Neural cell (in vitro differentiated cells): ENCODE measurements around the gene ADSS1. TPM values are rescaled to one million over a fixed set of nuclear protein-coding genes. Genes with fewer than 3 reads are reported as not detected.

Experiments
- H2AFZ ChIP-seq: fragments of 200-600, 300-800 bp; sonication (generic), shearing (Covaris generic); 2 replicates; pipeline ENCODE4 v1.6.0; 2014; ENCODE audit warnings: low read depth, mild to moderate bottlenecking, antibody characterized with exemption, low read length, moderate library complexity
- H3F3A ChIP-seq: fragments of 200-600 bp; shearing (Covaris generic); 2 replicates; pipeline ENCODE4 v1.6.1; 2016; ENCODE audit warnings: mild to moderate bottlenecking, moderate library complexity, mixed read lengths, antibody characterized with exemption, low read length; ENCODE audit not compliant: insufficient read depth, poor library complexity, severe bottlenecking
- H3K27ac ChIP-seq: fragments of 200-600, 300-800 bp; sonication (generic), shearing (Covaris generic); 2 replicates; pipeline ENCODE4 v1.5.1; 2014; ENCODE audit warnings: mild to moderate bottlenecking, low read length, moderate library complexity
- H3K27me3 ChIP-seq: fragments of 300-800, 200-600 bp; sonication (generic), shearing (Covaris generic); 2 replicates; pipeline ENCODE4 v1.6.0; 2014; ENCODE audit warnings: mild to moderate bottlenecking, low read depth, low read length, moderate library complexity; ENCODE audit not compliant: insufficient read depth
- H3K36me3 ChIP-seq: fragments of 300-800, 200-600 bp; sonication (generic), shearing (Covaris generic); 2 replicates; pipeline ENCODE4 v1.5.1; 2014; ENCODE audit warnings: mild to moderate bottlenecking, antibody characterized with exemption, low read length, moderate library complexity; ENCODE audit not compliant: insufficient read depth
- H3K4me2 ChIP-seq: fragments of 300-800, 200-600 bp; sonication (generic), shearing (Covaris generic); 2 replicates; pipeline ENCODE4 v1.6.0; 2014; ENCODE audit warnings: mild to moderate bottlenecking, low read length
- H3K4me3 ChIP-seq: fragments of 300-800, 200-600 bp; sonication (generic), shearing (Covaris generic); 2 replicates; pipeline ENCODE4 v1.5.1; 2014; ENCODE audit warnings: mild to moderate bottlenecking, low read length, moderate library complexity
- H3K79me2 ChIP-seq: fragments of 200-600 bp; shearing (Covaris generic); replicated peaks from 2 replicates; pipeline ENCODE4 v1.6.0; 2014; ENCODE audit warnings: mild to moderate bottlenecking, low read length, moderate library complexity; ENCODE audit not compliant: insufficient read depth
- H3K9ac ChIP-seq: fragments of 300-800, 200-600 bp; sonication (generic), shearing (Covaris generic); 2 replicates; pipeline ENCODE4 v1.6.1; 2016; ENCODE audit warnings: mild to moderate bottlenecking, low read length, mixed read lengths
- H3K9me2 ChIP-seq: fragments of 200-600 bp; shearing (Covaris generic); 2 replicates; pipeline ENCODE4 v1.6.1; 2016; ENCODE audit warnings: mild to moderate bottlenecking, low read length, mixed read lengths; ENCODE audit not compliant: insufficient read depth
- H3K9me3 ChIP-seq: fragments of 200-600, 300-800 bp; sonication (generic), shearing (Covaris generic); 2 replicates; pipeline ENCODE4 v1.6.1; 2016; ENCODE audit warnings: mild to moderate bottlenecking, mixed run types, low read length, moderate library complexity, mixed read lengths
- H4K20me1 ChIP-seq: fragments of 200-600 bp; shearing (Covaris generic); 2 replicates; pipeline ENCODE4 v1.6.1; 2016; ENCODE audit warnings: mild to moderate bottlenecking, mixed run types; ENCODE audit not compliant: insufficient read depth
- CTCF ChIP-seq: fragments of 450-650 bp; IDR thresholded peaks from 2 replicates; pipeline ENCODE4 v1.5.1; 2014; ENCODE audit warnings: antibody characterized with exemption, mild to moderate bottlenecking, moderate library complexity; ENCODE audit not compliant: poor library complexity, severe bottlenecking
- EP300 ChIP-seq: fragments of 450-650 bp; conservative IDR thresholded peaks from 2 replicates; pipeline ENCODE4 v1.6.1; 2014; ENCODE audit warnings: antibody characterized with exemption, mild to moderate bottlenecking, moderate library complexity; ENCODE audit not compliant: poor library complexity, severe bottlenecking
- EZH2 ChIP-seq: fragments of 200-600, 300-800 bp; shearing (Covaris generic), sonication (generic); IDR thresholded peaks from 2 replicates; pipeline ENCODE4 v1.6.1; 2014; ENCODE audit warnings: antibody characterized with exemption, low read length, borderline replicate concordance, mild to moderate bottlenecking; ENCODE audit not compliant: insufficient read depth, poor library complexity, severe bottlenecking
- MXI1 ChIP-seq: fragments of 450-650 bp; conservative IDR thresholded peaks from 2 replicates; pipeline ENCODE4 v1.6.1; 2014; ENCODE audit warnings: antibody characterized with exemption, mild to moderate bottlenecking; ENCODE audit not compliant: poor library complexity, severe bottlenecking
- POLR2AphosphoS5 ChIP-seq: IDR thresholded peaks from 2 replicates; pipeline ENCODE4 v1.6.1; 2012
- RAD21 ChIP-seq: fragments of 450-650 bp; conservative IDR thresholded peaks from 2 replicates; pipeline ENCODE4 v1.6.1; 2014; ENCODE audit warnings: antibody characterized with exemption, mild to moderate bottlenecking, moderate library complexity
- SMC3 ChIP-seq: fragments of 450-650 bp; conservative IDR thresholded peaks from 2 replicates; pipeline ENCODE4 v1.6.1; 2014; ENCODE audit warnings: antibody characterized with exemption, mild to moderate bottlenecking, moderate library complexity; ENCODE audit not compliant: poor library complexity
- TAF1 ChIP-seq: IDR thresholded peaks from 2 replicates; pipeline ENCODE4 v1.6.1; 2012; ENCODE audit warnings: low read depth
- polyA plus RNA-seq: library from polyadenylated mRNA; depleted of rRNA; stranded (reverse); fragments of >200 nt; gene quantifications from 2 replicates; pipeline ENCODE4 v1.2.3, GENCODE V29; 2014
- TF ChIP-seq, protein P1 (sequence below): IDR thresholded peaks from 2 replicates; pipeline ENCODE4 v1.6.1; 2012; ENCODE audit warnings: borderline replicate concordance

Gene ADSS1
- polyA plus RNA-seq, 1 donor from 2014 or later: 4.3 TPM

GRCh38 chr14:104734991-104735779 is 11.2 kb downstream of the ADSS1 start:
- H3K36me3 ChIP-seq: no peaks in the 10 kb centered on the region
- H3K27me3 ChIP-seq: no peaks in the 10 kb centered on the region
- no peaks in the 10 kb centered on the region for H3K9me3 ChIP-seq
- no peak overlapping the region for H3K27ac ChIP-seq
- no peak overlapping the region for H3K9ac ChIP-seq
- TF ChIP-seq EZH2 (no peak), EP300 (no peak), MXI1 (no peak), TAF1 (no peak), SMC3 (no peak), CTCF (no peak), RAD21 (no peak), POLR2AphosphoS5 (no peak)
- TF ChIP-seq, protein P1, sequence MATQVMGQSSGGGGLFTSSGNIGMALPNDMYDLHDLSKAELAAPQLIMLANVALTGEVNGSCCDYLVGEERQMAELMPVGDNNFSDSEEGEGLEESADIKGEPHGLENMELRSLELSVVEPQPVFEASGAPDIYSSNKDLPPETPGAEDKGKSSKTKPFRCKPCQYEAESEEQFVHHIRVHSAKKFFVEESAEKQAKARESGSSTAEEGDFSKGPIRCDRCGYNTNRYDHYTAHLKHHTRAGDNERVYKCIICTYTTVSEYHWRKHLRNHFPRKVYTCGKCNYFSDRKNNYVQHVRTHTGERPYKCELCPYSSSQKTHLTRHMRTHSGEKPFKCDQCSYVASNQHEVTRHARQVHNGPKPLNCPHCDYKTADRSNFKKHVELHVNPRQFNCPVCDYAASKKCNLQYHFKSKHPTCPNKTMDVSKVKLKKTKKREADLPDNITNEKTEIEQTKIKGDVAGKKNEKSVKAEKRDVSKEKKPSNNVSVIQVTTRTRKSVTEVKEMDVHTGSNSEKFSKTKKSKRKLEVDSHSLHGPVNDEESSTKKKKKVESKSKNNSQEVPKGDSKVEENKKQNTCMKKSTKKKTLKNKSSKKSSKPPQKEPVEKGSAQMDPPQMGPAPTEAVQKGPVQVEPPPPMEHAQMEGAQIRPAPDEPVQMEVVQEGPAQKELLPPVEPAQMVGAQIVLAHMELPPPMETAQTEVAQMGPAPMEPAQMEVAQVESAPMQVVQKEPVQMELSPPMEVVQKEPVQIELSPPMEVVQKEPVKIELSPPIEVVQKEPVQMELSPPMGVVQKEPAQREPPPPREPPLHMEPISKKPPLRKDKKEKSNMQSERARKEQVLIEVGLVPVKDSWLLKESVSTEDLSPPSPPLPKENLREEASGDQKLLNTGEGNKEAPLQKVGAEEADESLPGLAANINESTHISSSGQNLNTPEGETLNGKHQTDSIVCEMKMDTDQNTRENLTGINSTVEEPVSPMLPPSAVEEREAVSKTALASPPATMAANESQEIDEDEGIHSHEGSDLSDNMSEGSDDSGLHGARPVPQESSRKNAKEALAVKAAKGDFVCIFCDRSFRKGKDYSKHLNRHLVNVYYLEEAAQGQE: no peak
- no peak overlapping the region for H3K4me3 ChIP-seq
- no peaks in the 10 kb centered on the region for H3K9me2 ChIP-seq
- no peaks in the 10 kb centered on the region for H4K20me1 ChIP-seq
- H3K79me2 ChIP-seq: no peaks in the 10 kb centered on the region
- no peaks in the 10 kb centered on the region for H3F3A ChIP-seq
- no peak overlapping the region for H3K4me2 ChIP-seq
- no peak overlapping the region for H2AFZ ChIP-seq

- Histone ChIP-seq H3K4me3 (no peak overlapping the region), H3K36me3 (no peaks in the 10 kb centered on the region), H4K20me1 (no peaks in the 10 kb centered on the region), H3K4me2 (no peak overlapping the region), H3K9me2 (no peaks in the 10 kb centered on the region), H2AFZ (no peak overlapping the region), H3F3A (no peaks in the 10 kb centered on the region), H3K27me3 (no peaks in the 10 kb centered on the region), H3K79me2 (no peaks in the 10 kb centered on the region), H3K27ac (no peak overlapping the region), H3K9me3 (no peaks in the 10 kb centered on the region), H3K9ac (no peak overlapping the region)
- TF ChIP-seq EP300: no peak
- no peak for TF ChIP-seq CTCF
- TF ChIP-seq POLR2AphosphoS5: no peak
- TF ChIP-seq RAD21: no peak
- TF ChIP-seq EZH2: no peak
- no peak for TF ChIP-seq TAF1
- no peak for TF ChIP-seq MXI1
- TF ChIP-seq, protein P1: no peak
- no peak for TF ChIP-seq SMC3
Measured at GRCh38 chr14:104735830-104736642, 12.0 kb downstream of the ADSS1 start.
